HK-2 (cell line): Measurements from ENCODE around the gene TACC2.
A peak's percentile ranks its signal among the peaks of the same experiment; 100 is the strongest.
"Not testable (repeated sequence)": the region's sequence is repeated elsewhere in the genome, so short reads cannot be mapped to it uniquely, and the experiment has no call there.

Source experiments
- DNase-seq: peaks from one replicate; pipeline ENCODE4 v3.0.0-alpha.2; 2018; ENCODE audit not compliant: unreplicated experiment

TACC2 gene

DNA sequence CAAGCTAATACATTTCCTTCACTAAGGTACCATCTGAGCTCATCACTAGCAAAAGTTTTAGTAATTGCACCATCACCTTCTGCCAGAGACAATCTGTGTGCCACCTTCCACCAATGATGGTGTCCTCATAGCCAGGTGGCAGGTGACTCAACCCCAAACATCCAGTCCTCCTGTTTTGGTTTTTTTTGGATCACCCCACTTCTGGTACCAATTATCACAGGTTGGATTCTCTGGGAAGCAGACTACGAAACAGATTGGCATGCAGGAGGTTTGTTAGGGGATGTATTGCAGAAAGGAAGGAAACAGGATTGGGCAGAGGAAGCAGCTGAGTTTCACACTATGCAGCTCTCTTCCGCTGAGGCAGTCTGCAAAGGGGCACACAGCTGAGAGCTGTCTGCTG lies 4.5 kb upstream of the TACC2 start:
- DNase-seq, result no peak

GRCh38 chr10:121990015-121990677 lies 1.2 kb downstream of the TACC2 start:
- DNase-seq, result no peak

DNA sequence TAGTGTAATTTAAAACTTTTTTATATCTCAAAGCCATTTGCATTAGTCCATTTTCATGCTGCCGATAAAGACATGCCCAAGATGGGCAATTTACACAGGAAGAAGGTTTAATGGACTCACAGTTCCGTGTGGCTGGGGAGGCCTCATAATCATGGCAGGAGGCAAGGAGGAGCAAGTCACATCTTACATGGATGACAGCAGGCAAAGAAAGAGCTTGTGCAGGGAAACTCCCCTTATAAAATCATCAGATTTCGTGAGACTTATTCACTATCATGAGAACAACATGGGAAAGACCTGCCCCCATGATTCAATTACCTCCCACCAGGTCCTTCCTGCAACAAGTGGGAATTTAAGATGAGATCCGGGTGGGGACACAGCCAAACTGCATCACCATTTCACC lies 2.8 kb downstream of the TACC2 start:
- DNase-seq, result not testable (repeated sequence)

DNA sequence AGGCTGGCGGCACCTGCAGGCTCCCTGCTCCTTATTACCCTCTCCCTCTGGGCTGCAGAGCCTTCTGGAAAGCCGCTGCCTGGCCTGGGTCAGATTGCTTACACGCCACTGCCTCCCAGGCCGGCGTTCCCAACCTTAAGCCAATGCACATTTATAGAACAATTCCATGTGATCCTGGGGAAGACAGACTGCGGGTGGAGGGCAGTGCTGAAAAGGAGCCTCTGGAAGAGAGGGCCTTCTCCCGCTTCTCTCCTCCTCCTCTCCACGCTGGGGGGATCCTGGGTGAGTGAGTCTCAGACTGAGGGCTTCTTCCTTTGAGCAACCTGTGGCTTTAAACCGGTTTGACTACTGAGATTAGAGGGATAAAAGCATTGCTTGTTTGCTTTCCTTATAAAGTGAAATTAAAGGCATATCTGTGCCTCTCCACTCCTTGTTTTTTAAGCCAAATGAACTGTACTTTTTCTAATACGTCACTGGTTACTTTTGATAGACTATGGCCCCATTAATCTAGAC lies 5.5 kb downstream of the TACC2 start:
- DNase-seq, result no peak

- DNase-seq, result no peak
Observed at GRCh38 chr10:121998462-121998861, 9.5 kb downstream of the TACC2 start.

DNA sequence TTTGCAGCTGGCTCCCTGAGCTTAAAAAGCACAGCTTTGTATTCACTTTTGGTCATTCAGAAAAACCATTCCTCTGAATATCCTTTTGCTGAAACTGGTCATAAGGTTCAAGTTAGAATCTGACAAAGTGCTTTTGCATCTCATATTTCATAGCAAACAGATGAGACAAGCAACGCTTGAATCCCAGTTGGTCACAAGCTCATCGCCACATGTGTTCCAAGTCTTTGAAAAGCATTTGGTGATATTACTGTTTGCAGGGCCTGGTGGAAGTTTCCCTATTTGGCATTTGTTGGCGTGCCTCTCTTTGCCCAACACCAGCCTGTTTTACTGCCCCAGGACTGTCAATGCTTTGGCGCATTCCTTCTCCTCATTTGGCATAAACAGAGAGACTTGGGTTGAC lies 10.3 kb downstream of the TACC2 start:
- no peak for DNase-seq

- DNase-seq, result no peak
Observed at GRCh38 chr10:122001698-122002097, 12.7 kb downstream of the TACC2 start.

GRCh38 chr10:122007415-122007814 lies 18.5 kb downstream of the TACC2 start:
- DNase-seq, result no peak

DNA sequence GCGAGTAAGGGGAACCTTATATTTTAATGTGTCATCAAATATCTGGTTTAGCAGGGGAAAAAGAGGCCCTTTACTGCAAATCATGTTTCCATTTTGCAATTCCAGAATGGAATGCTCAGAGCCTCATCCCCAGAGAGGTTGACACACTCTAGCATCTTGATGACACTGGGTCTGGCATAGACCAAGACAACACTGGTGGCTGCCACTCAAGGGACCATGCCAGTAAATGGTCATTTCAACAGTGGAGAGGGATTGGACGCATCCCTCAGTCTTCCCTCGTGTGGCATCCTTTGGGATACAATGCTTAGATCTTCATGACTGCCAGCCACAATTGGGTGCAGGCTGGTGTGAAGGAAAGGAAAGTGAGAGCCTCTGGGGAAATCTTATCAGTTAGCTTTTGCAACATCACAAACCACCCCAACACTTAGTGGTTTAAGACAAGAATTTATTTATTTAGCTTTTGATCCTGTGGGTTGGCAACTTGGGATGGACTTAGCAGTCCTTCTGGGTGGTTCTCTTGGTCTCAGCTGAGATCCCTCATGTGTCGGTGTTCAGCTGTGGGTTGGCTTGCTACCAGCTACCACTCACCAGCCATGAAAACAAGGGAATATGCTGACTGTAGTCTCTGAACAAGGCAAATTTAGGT lies 21.6 kb downstream of the TACC2 start:
- DNase-seq, result no peak

GRCh38 chr10:122012731-122013130 lies 23.8 kb downstream of the TACC2 start:
- no peak for DNase-seq

DNA sequence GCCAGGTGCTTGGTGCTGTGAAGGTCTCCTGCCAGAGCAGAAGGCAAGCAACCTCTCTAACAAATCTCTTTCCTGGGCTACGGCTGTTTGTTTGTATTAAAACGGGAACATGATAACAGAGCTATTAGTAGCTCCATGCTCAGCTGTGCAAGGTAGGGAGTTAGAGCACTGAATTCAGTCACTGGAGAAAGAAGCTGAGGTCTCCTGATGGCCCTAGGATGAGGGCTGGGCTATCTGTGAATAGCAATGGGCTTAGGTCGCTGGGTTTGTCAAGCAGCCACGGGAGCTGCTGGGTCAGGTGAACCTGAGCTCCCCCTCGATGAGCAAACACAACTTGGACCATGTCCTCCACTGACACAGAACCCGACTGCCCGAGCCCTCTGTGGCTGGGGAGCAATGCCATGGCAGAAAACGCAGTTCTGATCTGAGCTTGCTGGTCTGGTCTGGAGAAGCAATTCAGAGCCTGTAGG lies 24.4 kb downstream of the TACC2 start:
- no peak for DNase-seq

- no peak for DNase-seq
Observed at GRCh38 chr10:122014652-122015248, 25.8 kb downstream of the TACC2 start.

- not testable (repeated sequence) for DNase-seq
Observed at GRCh38 chr10:122017926-122018325, 29.0 kb downstream of the TACC2 start.

GRCh38 chr10:122018491-122018890 lies 29.5 kb downstream of the TACC2 start:
- no peak for DNase-seq

DNA sequence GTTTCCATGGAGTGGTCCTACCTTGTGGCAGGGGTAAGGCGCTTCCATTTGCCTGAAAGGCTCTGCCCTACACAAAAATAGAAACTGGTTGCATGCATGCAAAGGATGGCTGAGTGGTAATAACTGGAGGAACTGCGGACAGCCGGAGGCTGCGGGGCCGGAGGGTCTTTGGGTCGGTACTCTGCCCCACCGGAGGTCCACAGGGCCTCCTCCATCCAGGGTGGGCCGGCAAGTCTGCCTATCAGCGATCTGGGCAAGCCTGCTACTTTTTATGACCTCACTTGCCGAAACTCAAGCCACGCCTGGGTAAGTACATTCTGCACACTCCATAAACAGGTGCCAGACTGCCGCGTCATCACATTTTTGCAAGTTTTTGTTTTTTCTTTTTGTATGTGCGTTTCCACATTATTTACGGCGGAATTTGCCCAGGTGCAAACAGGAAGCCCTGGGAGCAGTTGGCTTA lies 30.0 kb downstream of the TACC2 start:
- DNase-seq, result peak; percentile 4

DNA sequence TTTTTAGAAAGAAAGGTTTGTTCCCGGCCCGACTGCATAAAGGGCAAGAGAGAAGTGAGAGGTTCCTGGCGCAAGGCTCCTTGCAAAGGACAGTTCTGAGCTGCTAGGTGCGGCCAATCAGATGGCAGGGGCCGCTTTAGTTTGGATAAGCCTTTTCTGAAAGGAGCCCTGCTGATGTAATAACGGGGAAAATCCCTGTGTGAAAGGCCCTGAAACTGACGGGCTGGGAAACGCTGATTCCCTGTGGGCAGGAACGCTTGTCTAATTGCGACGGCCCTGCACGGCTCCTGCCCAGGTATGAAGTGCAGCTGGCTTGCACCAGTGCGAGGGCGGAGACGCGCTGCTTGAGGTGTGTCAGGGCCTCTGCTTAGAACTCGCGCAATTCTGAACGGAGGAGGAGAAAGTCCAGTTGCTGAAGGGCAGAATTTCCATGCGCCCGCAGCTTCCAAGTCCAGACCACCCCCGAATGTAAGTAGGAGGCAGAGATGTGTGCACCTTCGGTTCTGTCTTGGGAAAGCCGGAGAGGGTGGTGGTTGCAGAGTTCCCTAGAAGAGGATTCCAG lies 30.5 kb downstream of the TACC2 start:
- DNase-seq, result peak; percentile 44

DNA sequence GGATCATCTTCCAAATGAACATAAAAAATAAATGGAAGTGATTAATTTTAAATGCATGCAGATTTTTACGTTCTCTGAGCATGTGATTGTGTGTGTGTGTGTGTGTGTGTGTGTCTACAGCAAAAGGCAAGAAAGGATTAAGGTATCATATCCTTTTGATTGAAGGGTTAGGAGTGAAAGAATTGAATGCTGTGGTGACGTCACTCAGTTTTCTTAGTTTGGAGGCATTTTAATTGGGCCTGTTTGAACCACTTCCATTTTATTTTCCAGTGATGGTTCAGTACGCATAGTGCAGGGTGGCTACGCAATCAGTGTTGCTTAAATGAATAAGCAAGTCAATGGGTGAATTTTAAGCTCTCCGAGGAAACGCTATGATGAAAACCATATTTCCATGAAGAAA lies 31.3 kb downstream of the TACC2 start:
- no peak for DNase-seq

DNA sequence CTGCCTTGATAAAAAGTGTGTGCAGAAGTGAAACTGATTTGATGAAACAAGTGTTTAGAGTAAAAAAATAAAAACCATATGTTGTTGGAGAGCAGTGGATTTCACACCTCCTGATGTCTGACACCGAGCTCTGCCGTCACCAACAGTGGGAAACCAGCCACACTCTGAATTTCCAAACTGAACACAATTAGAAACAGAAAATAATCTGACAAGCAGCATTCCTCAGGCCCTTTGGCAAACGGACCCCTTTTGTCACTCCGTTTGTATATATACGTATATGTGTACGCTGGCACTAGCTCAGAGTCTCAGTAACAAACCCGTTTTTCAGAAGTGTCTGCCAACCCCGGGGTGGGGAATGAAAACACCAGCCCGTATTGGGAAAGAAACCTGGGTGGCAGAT lies 32.4 kb downstream of the TACC2 start:
- DNase-seq, result no peak

DNA sequence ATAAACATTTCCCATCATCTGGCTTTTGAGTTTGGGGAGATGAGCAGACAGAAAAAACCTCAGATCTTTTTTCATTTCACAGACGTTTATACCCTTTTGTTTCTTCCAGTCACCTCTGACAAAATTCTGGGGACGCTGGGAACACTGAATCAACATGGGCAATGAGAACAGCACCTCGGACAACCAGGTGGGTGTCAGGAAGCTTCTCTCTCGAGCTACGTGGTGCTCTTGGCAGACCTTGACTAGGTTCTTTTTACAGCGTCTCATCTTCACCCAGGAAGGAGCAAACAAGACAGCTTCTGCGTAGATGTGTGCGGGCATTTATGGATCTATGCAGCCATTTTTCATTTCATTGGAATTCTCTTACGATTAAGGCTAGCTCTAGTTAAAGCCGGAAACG lies 32.9 kb downstream of the TACC2 start:
- DNase-seq, result no peak

DNA sequence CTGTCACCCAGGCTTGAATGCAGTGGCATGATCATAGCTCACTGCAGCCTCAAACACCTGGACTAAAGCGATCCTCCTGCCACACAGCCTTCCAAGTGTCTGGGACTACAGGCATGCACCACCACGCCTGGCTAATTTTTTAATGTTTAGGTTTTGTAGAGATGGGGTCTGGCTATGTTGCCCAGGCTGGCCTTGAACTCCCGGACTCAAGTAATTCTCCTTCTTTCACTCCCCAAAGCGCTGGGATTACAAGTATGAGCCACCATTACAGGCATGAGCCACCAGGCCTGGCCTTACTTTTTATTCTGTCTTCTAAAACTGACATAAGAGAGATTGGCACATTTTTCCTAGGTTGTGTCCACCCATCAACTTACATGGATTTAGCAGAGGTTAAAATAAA lies 33.3 kb downstream of the TACC2 start:
- no peak for DNase-seq

DNA sequence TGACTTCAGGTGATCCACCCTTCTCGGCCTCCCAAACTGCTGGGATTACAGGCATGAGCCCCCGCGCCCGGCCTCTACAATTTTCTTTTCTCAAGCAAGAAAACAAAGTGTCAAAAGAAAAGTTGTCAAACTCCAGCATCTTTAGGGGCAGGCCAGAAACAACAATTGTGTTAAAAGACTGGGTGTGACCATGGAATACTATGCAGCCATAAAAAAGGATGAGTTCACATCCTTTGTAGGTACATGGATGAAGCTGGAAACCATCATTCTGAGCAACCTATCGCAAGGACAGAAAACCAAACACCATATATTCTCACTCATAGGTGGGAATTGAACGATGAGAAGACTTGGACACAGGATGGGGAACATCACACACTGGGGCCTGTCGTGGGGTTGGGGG lies 34.3 kb downstream of the TACC2 start:
- not testable (repeated sequence) for DNase-seq

DNA sequence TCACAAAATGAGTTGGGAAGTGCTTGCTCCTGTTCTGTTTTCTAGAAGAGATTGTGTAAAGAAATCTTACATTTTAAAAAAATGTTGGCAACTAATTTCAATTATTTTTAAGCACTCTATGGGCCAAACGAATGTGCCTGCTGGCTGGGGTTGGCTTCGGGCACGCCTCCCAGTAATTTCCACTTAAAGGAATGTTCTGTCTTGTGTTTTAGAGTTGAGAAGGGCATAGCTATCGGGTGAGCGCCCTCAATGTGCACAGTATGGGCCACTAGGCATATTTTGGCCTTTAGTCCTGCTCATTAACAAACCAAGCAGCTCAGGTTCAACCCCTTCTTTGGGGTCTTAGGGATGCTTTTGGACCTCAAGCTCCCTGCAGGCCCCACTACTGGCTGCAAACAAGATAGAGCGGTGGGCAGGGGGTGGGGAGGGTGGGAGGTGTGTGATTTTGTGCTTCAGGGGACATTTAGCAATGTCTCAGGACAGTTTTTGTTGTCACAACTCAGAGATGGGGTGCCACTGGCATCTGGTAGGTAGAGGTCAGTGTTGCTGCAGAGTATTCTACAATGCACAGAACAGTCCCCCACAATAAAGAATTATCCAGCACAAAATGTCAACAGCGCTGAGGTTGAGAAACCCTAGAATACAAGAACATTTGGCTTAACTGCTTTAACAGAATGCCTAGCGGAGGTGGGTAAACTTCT lies 40.7 kb downstream of the TACC2 start:
- no peak for DNase-seq
